ENCODE measurements around the gene CABLES1.

CABLES1 gene

GRCh38 chr18:23306822-23307221, 171.5 kb downstream of the CABLES1 start:
- H3K27ac ChIP-seq (ENCODE audit: low read depth, low read length): no peak overlapping the region
- H3K4me3 ChIP-seq (ENCODE audit: insufficient read depth, low read length, poor library complexity, severe bottlenecking): no peak overlapping the region
- H2AFZ ChIP-seq (ENCODE audit: low read depth, low read length, severe bottlenecking): no peak overlapping the region
- H3K9me2 ChIP-seq (replicated peaks; ENCODE audit: insufficient read depth, low read length): no peaks in the 10 kb centered on the region
- H3K4me2 ChIP-seq (ENCODE audit: low read depth, low read length, poor library complexity, severe bottlenecking): no peak overlapping the region
- H3K9ac ChIP-seq (ENCODE audit: low read length): no peak overlapping the region
- no peak for TF ChIP-seq EZH2phosphoT487 (conservative IDR thresholded peaks at IDR 0.05; ENCODE audit: low read length)
- TF ChIP-seq, protein P1, sequence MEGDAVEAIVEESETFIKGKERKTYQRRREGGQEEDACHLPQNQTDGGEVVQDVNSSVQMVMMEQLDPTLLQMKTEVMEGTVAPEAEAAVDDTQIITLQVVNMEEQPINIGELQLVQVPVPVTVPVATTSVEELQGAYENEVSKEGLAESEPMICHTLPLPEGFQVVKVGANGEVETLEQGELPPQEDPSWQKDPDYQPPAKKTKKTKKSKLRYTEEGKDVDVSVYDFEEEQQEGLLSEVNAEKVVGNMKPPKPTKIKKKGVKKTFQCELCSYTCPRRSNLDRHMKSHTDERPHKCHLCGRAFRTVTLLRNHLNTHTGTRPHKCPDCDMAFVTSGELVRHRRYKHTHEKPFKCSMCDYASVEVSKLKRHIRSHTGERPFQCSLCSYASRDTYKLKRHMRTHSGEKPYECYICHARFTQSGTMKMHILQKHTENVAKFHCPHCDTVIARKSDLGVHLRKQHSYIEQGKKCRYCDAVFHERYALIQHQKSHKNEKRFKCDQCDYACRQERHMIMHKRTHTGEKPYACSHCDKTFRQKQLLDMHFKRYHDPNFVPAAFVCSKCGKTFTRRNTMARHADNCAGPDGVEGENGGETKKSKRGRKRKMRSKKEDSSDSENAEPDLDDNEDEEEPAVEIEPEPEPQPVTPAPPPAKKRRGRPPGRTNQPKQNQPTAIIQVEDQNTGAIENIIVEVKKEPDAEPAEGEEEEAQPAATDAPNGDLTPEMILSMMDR (IDR thresholded peaks at IDR 0.05; ENCODE audit: insufficient read depth, low read length, poor library complexity, severe bottlenecking): no peak
- no peaks in the 10 kb centered on the region for H3K79me2 ChIP-seq (ENCODE audit: insufficient read depth, low read length)
- H3F3A ChIP-seq (ENCODE audit: insufficient read depth): no peaks in the 10 kb centered on the region
- H4K20me1 ChIP-seq (ENCODE audit: low read depth, low read length): no peaks in the 10 kb centered on the region
- H3K27me3 ChIP-seq (ENCODE audit: low read length): no peaks in the 10 kb centered on the region
- H3K36me3 ChIP-seq (ENCODE audit: low read length): no peaks in the 10 kb centered on the region
- no peaks in the 10 kb centered on the region for H3K9me3 ChIP-seq (ENCODE audit: insufficient read depth, low read length)

DNA sequence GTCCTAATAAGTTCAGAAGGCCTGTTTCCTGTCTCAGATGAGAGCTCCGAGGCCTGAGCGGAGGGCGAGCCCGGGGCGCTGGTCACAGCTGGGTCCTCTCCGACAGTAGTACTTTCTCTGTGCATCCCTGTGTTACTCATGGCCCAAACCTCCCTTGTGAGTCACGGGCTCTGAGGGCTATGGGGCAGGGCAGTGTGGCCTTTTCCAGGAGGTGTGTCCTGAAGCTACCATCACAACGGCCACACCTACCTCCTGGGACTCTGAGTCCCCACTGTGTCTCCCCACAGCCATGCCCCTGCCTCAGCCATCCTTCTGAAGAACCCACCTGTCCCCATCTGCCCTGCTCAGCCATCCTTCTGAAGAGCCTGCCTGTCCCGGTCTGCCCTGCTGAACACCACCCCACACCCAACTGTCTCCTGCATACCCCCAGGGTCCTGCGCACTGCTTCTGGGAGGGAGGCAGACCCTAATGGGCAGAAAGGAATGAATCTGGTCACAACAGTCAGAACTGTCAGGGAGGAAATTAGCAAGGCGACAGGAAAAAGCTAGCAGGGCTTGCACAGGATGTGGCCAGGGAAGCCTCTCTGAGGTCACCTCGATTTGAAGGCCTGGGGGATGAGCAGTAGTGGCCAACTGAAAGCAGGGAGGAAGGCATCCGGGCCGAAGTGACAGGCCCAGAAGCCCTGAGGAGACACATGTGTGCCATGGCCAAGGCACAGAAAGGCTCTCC, 172.4 kb downstream of the CABLES1 start:
- no peaks in the 10 kb centered on the region for H3K9me2 ChIP-seq (replicated peaks; ENCODE audit: insufficient read depth, low read length)
- H3F3A ChIP-seq (ENCODE audit: insufficient read depth): no peaks in the 10 kb centered on the region
- H2AFZ ChIP-seq (ENCODE audit: low read depth, low read length, severe bottlenecking): no peak overlapping the region
- H3K4me3 ChIP-seq (ENCODE audit: insufficient read depth, low read length, poor library complexity, severe bottlenecking): no peak overlapping the region
- H3K9ac ChIP-seq (ENCODE audit: low read length): no peak overlapping the region
- H3K27me3 ChIP-seq (ENCODE audit: low read length): no peaks in the 10 kb centered on the region
- H3K4me2 ChIP-seq (ENCODE audit: low read depth, low read length, poor library complexity, severe bottlenecking): no peak overlapping the region
- H3K27ac ChIP-seq (ENCODE audit: low read depth, low read length): no peak overlapping the region
- TF ChIP-seq, protein P1 (IDR thresholded peaks at IDR 0.05; ENCODE audit: insufficient read depth, low read length, poor library complexity, severe bottlenecking): no peak
- TF ChIP-seq EZH2phosphoT487 (conservative IDR thresholded peaks at IDR 0.05; ENCODE audit: low read length): no peak
- H3K79me2 ChIP-seq (ENCODE audit: insufficient read depth, low read length): no peaks in the 10 kb centered on the region
- H4K20me1 ChIP-seq (ENCODE audit: low read depth, low read length): no peaks in the 10 kb centered on the region
- H3K36me3 ChIP-seq (ENCODE audit: low read length): no peaks in the 10 kb centered on the region
- H3K9me3 ChIP-seq (ENCODE audit: insufficient read depth, low read length): no peaks in the 10 kb centered on the region

All from SU-DHL-6 (cell line).